GM19395 (cell line): ENCODE measurements around the gene GNAO1.

Experiments
- ATAC-seq: cut with Tn5 transposase; IDR thresholded peaks from one replicate; pipeline ENCODE4 v1.9.1; 2021; ENCODE audit warnings: mild to moderate bottlenecking, moderate library complexity; ENCODE audit not compliant: unreplicated experiment

Gene GNAO1

DNA sequence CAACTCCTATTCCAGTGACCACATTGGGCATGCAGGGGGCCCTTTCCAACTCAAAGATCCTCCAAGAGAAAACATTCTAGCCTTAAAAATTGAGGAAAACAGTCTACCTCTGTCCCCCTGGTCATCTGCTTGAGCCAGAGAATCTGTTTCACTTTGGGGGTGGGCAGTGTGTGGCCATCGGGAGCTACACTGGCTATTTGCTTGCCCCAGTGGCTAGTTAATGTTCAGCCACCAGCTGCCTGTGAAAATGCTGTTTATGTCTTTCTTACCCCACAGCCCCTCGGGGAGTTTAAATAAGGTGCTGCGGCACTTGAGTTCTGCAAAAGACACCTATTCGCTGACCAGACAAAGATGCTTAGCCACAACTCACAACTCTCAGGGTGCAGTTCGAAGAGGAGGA, 43.4 kb downstream of the GNAO1 start:
- no peak for ATAC-seq

DNA sequence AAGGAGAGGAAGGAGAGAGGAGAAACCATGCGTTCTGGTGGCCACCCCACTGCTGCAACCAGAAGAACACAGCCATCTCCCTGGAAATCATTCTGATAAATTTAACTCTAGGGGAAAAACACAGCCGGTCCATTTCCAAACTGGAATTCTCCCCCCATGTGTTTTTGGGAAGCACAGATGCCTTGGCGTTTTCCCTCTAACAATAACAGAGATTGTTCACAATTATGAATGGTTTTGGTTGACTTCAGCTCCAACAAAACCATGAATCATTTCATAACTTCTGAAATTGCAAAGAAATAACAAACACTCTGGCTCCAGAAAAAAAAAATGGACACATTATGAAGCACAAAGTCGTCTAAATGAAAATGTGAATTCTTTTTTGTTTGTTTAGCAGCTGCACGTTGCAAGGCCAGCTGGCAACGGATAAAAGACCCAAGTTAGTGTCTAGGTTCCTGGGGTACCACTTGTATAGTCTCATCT, 46.2 kb downstream of the GNAO1 start:
- no peak for ATAC-seq

DNA sequence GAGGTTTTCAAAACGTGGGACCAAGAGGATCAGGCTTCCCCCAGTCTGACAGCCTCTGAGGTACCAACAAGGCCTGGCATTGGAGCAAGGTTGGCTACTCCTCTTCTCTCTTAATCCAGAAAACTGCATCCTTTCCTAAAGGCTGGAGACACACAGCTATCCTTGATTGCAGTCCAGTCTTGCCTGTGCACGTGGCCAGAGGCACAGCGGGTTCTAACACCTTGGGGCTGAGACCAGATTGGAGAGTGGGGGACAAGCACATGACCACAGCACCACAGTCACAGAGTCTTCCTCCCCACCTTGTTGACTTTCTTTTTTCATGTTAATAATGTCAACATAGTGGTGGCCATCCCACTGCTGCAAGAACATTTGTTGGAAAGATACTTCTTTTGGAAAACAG, 46.9 kb downstream of the GNAO1 start:
- ATAC-seq = no peak

DNA sequence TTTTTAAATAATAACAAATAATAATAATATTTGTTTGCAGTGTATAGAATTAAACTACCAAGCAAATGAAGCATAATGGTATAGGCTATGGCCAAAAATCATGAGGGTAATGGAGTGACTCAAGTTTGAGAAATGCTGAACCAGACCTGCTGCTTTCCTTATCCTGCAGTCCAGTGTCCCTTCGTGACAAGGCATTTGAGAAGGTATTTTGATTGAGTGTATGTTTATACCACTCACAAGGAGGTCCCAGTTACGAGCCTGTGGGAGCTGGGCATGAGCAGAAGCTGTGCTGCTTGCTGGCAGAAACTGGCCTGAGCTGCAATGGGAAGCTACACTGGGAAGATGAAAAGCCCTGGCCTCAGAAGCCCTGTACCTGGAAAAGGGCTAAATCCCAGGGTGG, 50.3 kb downstream of the GNAO1 start:
- ATAC-seq = no peak

DNA sequence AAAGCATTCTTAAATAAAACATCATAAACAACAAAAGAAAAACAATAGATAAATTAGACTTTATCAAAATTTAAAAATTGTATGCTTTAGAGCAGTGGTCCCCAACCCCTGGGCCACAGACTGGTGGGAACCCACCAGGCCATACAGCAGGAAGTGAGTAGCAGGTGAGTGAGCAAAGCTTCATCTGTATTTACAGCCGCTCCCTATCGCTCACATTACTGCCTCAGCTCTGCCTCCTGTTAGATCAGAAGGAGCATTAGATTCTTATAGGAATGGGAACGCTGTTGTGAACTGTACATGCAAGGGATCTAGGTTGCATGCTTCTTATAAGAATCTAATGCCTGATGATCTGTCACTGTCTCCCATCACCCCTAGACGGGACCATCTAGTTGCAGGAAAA, 51.5 kb downstream of the GNAO1 start:
- ATAC-seq = no peak

DNA sequence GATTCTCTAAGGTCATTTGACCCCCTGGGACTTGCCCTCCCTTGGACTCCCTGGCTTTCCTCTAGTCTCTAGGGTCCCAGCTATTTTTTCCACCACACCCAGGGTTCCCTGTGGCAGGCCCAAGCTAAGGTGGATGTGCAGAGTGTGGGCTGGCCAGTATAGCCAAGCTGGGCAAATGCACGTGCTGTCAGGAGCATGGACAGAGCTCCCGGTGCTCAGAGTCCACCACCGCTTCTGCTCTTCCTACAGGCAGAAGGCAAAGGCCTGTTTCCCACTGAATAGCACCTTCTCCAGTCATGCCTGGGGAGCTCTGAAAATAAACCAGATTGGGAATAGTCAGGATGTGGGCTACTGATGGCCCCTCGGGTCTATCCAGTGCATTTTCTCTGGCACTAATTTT, 53.3 kb downstream of the GNAO1 start:
- no peak for ATAC-seq

DNA sequence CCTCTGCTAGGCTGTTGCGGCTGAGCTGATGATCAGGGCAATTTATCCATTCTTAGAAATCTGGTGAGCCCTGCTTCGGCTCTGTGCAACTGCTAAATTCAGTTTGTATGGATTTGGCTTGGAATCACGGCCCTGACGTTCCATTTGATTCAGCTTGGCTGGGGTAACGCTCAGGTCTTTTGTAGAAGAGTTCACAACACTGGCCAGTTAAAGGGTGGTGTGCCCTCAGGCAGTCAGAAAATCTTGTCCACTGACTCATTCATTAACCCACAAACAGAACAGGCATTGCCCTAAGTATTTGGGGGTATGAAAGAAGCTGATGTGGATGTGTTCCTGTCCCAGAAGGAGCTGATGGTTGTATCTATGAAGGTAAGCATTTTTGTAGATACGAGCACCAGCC, 53.9 kb downstream of the GNAO1 start:
- no peak for ATAC-seq

DNA sequence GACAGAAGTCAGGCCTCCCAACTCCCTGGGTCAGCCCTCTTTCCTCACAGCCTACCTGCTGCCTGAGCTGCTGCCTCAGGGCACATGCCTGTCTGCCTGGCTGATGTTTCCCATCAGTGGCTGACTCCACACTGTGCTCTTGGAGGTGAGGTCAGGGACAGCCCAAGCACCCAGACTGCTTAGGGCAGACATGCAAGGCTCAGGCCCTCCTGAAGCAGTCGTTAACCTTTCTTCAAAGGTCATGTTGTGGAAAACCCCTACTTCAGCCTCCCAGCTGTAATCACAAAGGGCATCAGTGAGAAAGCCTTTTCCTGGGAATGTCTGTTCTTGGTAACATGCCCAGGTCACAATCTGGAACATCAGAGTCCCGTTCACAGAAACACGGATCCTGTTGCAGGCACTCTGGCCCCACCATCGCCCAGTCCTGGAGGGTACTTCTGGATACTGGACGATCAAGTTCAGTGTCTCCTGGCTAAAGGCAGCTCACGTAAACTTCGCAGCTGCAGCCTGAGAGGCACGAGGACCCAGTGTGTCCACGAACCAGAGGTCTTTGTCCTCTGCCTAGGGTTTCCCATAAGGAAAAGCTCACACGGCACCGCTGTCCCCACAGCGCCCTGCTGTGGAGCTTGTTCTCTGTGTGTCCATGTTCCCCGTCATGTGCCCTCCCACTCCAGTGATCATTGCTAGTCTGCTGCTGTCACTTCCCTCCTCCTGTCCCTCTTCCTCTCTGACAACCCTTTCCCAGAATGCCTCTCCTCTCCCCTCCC, 54.9 kb downstream of the GNAO1 start:
- no peak for ATAC-seq

DNA sequence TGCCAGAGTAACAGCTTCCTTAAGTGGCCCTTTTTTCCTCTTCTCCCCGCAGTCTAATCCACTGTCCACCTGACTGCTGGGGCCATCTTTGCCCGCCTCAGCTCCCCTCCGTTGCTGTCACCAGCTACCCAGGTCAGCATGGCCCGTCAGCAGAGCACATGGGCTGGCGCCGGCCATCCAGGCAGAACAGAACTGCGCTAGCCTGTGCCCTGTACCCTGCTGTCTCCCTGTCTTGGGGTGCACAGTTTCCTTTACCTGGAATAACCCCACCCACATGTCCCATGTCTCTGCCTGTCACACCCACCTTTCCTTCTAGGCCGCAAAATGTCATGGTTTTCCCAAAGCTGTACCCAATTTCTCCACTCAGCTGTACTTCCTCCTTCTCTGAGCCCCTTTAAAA, 55.7 kb downstream of the GNAO1 start:
- ATAC-seq = no peak

DNA sequence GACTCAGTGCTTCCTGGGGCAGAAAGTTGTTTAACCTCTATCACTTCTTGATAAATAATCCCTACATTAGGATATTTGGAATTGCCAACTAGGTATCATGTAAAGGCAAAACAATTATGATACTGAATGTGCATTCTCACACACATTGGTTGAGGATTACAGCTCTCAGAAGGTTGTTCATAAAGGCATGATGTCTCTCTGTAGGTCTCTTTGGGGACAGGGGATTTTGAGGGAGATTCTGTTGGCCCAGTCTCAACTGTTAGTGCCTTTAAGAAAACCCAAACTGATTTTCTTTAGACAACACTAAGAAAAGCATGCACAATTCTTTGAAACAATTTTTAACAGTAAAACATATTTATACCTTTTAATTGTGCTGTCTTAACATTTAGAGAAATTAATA, 56.5 kb downstream of the GNAO1 start:
- no peak for ATAC-seq

DNA sequence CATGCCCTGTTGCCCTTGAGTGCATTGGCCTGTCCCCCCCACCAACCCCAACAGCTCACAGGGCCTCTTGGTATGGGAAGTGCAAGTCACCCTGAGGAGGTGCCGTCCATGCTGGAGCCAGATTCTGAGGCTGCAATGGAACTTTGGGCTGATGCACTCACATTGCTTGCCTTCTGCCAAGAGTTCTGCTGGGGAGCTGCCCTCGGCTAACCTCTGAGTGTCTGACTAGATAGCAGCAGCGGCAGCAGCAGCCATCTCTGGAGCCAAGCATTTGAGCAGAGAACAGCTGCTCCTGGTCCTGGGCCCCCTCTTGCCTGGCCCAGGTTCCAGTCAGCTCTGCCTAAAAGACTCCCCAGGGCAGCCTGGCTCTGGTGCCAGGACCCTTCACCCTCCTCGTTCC, 61.5 kb downstream of the GNAO1 start:
- ATAC-seq = no peak

DNA sequence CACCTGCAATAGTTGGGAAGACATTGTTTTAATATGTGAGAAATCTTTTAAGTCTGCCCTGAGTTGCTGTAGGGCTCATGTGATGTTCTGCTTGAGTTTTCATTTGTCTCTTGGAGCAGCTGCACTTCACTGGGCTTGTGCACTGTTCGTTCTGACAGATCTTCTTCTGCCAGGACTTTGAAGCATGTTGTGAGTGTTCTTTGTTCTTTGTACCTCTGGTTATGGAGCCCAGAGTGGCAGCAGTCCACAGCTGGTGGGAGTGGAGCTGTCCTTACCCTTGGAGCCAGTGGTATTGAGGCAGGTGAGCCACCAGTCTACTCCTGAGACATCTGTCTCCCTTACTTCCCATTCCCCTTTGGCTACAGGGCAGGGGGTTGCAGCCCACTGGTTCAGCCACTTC, 64.6 kb downstream of the GNAO1 start:
- no peak for ATAC-seq

DNA sequence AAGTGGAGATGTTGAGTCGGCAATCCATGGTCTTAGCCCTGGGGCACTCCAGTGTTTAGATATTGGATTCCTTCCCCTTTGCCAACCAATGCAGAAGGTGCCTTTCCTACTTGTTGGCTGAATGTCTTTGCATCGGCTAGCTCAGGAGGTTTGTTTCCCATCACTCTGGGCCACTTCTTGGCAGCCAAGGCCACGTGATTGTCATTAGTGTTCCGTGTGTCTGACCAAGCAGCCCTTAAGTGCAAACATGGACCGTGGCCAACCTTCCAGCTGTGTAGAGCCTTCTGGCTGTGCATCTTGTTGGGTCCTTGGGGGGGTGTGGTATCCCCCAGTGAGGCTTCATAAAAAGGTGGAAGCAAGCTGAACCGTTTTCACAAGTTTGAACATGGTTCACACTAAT, 66.0 kb downstream of the GNAO1 start:
- no peak for ATAC-seq

DNA sequence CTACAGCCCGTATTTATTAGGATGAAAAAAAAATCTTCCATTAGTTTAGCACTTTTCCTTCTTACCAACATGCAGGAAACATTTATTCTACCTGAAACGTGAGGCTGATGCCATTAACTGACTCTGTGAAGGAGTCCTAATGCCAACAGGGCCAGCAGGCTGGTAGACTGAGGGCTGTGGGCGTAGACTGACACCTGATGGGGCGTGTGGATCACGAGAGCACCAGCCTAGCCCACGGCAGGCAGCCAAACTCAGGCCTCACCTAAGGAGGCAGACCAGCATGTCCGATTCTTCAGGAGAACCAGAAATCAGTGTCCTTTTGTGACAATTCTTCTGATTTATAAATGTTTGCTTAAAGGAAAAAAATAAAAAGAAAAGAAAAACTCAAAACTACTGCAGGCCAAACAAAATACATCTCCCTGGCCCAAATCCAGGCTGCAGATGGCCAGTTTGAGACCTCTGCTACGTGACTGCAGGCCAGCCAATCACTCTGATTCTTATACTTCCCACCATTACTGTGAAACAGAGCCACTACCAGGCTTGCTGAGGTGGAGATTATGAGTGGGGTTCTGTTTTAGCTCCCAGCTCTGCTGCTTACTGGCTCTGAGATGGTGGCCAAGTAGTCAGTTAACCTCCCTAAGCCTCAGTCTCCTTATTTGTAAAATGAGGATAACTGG, 66.5 kb downstream of the GNAO1 start:
- ATAC-seq = no peak

DNA sequence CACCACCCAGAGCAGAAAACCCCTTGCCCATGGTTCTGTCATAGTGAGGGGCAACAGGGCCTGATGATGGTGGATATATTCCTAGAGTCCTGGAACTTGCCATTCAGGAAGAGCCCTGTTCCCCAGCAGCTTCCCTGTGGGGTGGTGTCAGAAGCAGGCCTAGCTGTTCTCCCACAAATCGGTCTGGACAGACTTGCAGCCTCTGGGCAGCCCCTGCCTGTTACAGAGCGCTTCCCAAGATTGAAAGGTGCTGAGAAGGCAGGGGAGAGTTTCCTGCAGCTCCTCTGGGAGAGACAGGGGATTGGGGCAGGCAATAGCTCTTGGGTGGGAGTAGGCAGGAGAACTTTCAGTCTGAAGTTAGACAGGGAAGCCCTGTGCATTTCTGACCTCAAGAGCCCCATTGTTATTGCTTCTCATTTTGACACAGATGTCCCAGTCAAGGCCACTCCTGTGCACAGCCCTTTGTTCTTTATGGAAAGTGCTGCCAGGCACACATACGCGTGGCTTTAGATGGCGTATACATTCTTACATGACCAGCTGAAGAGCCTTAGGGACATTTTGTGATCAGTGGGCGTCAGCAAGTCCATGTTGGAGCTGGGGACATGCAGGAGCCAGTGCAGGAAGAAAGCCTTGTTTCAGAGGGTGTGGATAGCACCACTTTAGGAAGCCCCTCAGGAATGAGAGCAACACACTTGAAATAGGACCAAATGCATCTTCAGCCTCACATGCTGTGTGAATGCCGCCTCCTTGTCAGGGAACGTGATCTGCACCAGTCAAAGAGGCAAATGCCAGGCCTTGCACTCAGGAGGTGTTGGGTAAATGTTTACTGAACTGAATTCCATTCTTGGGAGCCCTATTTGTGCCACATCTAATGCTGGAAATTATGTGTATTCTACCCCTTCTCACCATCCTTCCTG, 67.5 kb downstream of the GNAO1 start:
- ATAC-seq = no peak

DNA sequence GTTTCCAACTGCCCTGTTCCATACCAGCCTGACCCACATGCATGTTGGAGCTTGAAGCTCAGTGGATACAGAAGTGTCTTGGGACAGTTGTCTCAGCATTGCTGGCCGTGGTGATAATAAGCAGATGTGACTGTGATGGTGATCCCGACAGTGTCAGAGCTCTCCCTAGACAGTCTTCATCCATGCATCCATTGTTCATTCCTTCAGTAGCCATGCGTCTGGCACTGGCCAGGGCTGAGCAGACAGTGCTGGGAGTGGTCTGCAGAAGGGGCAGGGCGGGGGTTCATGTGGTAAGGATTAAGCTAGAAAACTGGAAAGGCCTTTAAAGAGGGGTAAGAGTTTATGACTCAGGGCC, 68.1 kb downstream of the GNAO1 start:
- no peak for ATAC-seq

DNA sequence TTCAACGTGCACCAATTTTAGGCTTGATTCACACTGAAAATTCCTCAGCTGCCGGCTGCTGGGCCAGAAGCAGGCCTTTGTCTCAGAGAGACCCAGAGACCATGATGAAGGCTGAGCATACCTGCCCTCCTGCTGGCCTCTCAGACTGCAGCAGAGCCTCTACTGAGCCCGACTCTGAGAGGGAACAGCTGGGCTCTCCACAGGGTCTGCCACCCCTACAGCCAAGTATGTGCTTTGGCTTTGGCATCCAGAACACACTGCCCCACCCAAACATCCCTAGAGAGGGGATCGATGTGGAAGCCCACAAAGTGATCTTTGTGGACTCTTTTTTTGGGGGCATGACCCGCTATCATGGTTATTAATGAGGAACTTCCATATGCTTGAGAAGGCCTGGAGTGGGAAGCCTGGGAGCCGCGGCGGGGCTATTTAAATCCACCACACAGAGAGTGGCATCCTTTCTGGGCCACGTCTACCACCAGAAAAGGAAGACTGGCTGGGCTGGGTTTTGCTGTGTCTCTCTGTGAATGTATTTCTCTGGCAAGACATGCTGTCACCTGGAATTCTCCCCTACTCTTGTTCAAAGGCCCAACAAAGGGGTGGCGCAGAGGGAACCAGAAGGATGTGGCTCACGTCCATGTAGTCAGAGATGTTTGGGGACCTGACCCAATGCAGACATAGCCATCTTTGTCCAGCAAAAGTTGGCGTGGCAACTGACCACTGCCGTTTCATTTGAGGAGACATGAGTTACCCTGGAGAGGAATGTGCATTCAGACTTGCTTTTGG, 69.3 kb downstream of the GNAO1 start:
- ATAC-seq = no peak

DNA sequence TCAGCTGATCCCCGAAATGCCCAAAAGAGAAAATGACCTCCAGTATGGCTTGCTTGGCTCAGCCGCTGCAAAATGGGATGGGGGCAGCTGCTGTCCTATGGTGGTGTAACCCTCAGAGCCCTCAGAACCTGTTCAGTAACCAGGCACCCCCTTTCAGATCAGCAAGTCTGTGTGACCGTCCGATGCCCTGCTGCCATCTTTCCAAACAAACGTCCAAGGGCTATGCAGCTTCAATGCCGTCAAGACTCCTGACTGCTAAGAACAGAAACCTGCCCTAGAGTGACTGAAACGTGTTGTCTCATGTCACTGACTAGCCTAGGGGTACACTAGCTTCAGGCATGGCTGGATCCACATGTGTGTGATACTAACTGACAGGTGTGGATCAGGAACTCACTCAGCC, 70.4 kb downstream of the GNAO1 start:
- ATAC-seq = no peak

DNA sequence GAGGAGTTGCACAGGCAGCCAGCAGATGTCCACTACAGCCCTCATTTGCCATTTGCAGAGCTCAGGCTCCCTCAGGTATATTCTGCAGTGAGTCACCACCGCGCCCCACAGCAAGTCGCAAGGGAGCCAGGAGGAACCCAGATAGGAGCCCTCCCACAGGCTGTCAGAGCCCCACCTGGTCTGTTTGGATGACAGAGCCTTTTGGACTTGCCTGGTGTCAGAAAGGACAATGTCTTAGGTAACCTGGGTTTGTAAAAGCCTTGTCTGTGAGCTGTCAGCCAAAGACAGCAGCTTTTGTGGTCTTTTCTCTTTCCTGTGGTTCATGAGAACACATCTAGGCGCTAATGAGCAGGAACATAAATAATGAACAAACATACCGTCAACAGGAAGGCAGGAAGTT, 70.9 kb downstream of the GNAO1 start:
- no peak for ATAC-seq

DNA sequence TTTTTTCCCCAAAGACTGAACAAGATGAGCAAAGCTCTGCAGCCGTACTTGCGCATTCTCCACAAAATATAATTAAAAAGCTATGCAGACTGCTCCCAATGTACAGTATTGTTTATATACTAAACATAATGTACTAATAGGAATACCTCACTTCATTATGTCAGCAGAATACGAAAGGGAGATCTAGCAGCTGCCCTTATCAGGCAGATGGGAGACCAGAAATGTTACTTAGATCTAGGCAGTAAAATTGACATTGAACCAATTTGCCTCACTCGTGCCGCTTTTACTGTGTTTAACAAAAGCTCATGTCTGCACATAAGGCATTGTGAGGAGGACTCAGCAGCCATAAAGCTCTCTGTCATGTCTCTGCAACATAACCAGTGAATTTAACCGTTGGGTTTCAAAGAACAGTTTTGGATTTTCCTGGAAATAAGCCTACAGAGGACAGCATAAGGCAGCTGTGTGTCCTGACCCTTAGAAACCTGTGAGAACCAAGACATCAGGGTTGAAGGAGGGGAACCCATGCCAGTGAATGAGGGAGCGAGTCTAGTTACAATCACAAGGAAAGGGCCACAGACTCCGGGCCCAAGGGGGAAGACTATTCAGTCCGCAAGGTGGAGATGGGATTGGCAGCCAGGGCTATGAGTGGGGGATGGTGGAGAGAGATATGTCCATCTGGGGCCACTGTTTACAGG, 71.4 kb downstream of the GNAO1 start:
- no peak for ATAC-seq
